Measurements from ENCODE around the gene RUNDC3A.

DNA sequence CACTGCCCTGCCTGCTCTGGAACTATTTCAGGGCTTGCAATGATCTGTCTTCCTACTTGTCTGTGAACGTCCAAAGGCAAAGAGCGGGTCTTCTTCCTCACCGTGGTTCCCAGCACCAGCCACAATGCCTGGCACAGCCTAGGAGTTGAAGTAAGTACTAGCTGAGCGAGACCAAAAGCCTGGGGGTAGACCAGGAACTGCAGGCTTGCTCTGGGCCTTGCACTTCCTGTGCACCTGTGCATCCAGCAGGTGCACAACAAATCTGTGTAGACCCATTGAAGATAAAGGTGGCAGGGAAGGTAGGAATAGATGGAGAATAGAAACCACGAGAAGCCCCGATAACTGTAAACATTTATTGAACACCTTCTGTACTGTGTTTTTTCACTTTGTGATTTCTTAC is 50.6 kb downstream of the RUNDC3A start:
- no peak for TF ChIP-seq POLR2A (IDR thresholded peaks at IDR 0.05)
- TF ChIP-seq, protein P1, sequence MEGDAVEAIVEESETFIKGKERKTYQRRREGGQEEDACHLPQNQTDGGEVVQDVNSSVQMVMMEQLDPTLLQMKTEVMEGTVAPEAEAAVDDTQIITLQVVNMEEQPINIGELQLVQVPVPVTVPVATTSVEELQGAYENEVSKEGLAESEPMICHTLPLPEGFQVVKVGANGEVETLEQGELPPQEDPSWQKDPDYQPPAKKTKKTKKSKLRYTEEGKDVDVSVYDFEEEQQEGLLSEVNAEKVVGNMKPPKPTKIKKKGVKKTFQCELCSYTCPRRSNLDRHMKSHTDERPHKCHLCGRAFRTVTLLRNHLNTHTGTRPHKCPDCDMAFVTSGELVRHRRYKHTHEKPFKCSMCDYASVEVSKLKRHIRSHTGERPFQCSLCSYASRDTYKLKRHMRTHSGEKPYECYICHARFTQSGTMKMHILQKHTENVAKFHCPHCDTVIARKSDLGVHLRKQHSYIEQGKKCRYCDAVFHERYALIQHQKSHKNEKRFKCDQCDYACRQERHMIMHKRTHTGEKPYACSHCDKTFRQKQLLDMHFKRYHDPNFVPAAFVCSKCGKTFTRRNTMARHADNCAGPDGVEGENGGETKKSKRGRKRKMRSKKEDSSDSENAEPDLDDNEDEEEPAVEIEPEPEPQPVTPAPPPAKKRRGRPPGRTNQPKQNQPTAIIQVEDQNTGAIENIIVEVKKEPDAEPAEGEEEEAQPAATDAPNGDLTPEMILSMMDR (IDR thresholded peaks at IDR 0.05) = no peak
